ENCODE results near the gene FEZF2. TPM values are rescaled to one million over a fixed set of nuclear protein-coding genes. Genes with fewer than 3 reads are reported as not detected.

FEZF2 gene
- total RNA-seq, 3 donors from 2014 or later = not detected

- Histone ChIP-seq H3K4me1 (ENCODE audit: low read depth) (no peaks in the 10 kb centered on the region), H3K4me3 (no peak overlapping the region), H3K9me3 (no peaks in the 10 kb centered on the region), H3K36me3 (ENCODE audit: low read depth) (no peaks in the 10 kb centered on the region)
- ATAC-seq (no peak), DNase-seq (no peak)
- intact Hi-C loops (cut with DNase I, micrococcal nuclease) = no loop called here
- no peak for TF ChIP-seq CTCF (IDR thresholded peaks at IDR 0.05)
Measured at GRCh38 chr3:62325896-62326295, 47.5 kb downstream of the FEZF2 start.

GRCh38 chr3:62323241-62323640 is 50.1 kb downstream of the FEZF2 start:
- DNase-seq = no peak
- no peaks in the 10 kb centered on the region for H3K36me3 ChIP-seq (ENCODE audit: low read depth)
- ATAC-seq = no peak
- no peak overlapping the region for H3K4me3 ChIP-seq
- intact Hi-C loops (cut with DNase I, micrococcal nuclease) = no loop called here
- no peaks in the 10 kb centered on the region for H3K9me3 ChIP-seq
- TF ChIP-seq CTCF (IDR thresholded peaks at IDR 0.05) = no peak
- no peaks in the 10 kb centered on the region for H3K4me1 ChIP-seq (ENCODE audit: low read depth)
